Progenitor cell of endocrine pancreas (in vitro differentiated cells): ENCODE measurements around the gene MAGEB17. TPM values are rescaled to one million over a fixed set of nuclear protein-coding genes. Genes with fewer than 3 reads are reported as not detected.
"Not testable (repeated sequence)": the region's sequence is repeated elsewhere in the genome, so short reads cannot be mapped to it uniquely, and the experiment has no call there.

Experiments used
- DNase-seq: peaks from one replicate; pipeline ENCODE4 v3.0.0; 2021; ENCODE audit warnings: low spot score; ENCODE audit not compliant: unreplicated experiment
- H3K27ac Mint-ChIP-seq: 2 replicates; pipeline ENCODE4 v1.8.0; 2021; ENCODE audit warnings: mild to moderate bottlenecking, moderate library complexity, mixed read lengths
- H3K27me3 Mint-ChIP-seq: 2 replicates; pipeline ENCODE4 v1.8.0; 2021; ENCODE audit warnings: mixed read lengths
- H3K36me3 Mint-ChIP-seq: 2 replicates; pipeline ENCODE4 v1.8.0; 2022; ENCODE audit warnings: mixed read lengths; ENCODE audit not compliant: insufficient read depth
- H3K4me1 Mint-ChIP-seq: 2 replicates; pipeline ENCODE4 v1.8.0; 2021; ENCODE audit warnings: low read depth, mixed read lengths
- H3K4me3 Mint-ChIP-seq: 2 replicates; pipeline ENCODE4 v1.8.0; 2021; ENCODE audit warnings: low read depth, mild to moderate bottlenecking, moderate library complexity, mixed read lengths
- H3K9me3 Mint-ChIP-seq: 2 replicates; pipeline ENCODE4 v1.8.0; 2021; ENCODE audit warnings: low read depth, mixed read lengths
- CTCF ChIP-seq: fragments of 200-600 bp; sonication (generic); IDR thresholded peaks from one replicate; pipeline ENCODE4 v1.5.0; 2021; ENCODE audit warnings: antibody characterized with exemption, mild to moderate bottlenecking; ENCODE audit not compliant: unreplicated experiment
- total RNA-seq: library from RNA; stranded (reverse); gene quantifications from 2 replicates; pipeline ENCODE4 v1.2.1, GENCODE V29; 2021

The MAGEB17 gene
- total RNA-seq, 1 donor from 2014 or later, result 0.19 TPM

GRCh38 chrX:16143968-16144367, 23.3 kb upstream of the MAGEB17 start:
- H3K27ac Mint-ChIP-seq, result no peak overlapping the region
- no peak for TF ChIP-seq CTCF
- no peaks in the 10 kb centered on the region for H3K27me3 Mint-ChIP-seq
- peaks cover 3% of the 10 kb centered on the region for H3K9me3 Mint-ChIP-seq
- no peaks in the 10 kb centered on the region for H3K4me1 Mint-ChIP-seq
- no peak for DNase-seq
- no peaks in the 10 kb centered on the region for H3K36me3 Mint-ChIP-seq
- no peak overlapping the region for H3K4me3 Mint-ChIP-seq

GRCh38 chrX:16144420-16144819, 22.9 kb upstream of the MAGEB17 start:
- no peak for TF ChIP-seq CTCF
- H3K36me3 Mint-ChIP-seq, result no peaks in the 10 kb centered on the region
- H3K4me1 Mint-ChIP-seq, result no peaks in the 10 kb centered on the region
- H3K9me3 Mint-ChIP-seq, result peaks cover 3% of the 10 kb centered on the region
- no peaks in the 10 kb centered on the region for H3K27me3 Mint-ChIP-seq
- DNase-seq, result no peak
- H3K4me3 Mint-ChIP-seq, result no peak overlapping the region
- no peak overlapping the region for H3K27ac Mint-ChIP-seq

GRCh38 chrX:16145093-16145492, 22.2 kb upstream of the MAGEB17 start:
- not testable (repeated sequence) for H3K27me3 Mint-ChIP-seq, H3K9me3 Mint-ChIP-seq, H3K4me1 Mint-ChIP-seq, H3K27ac Mint-ChIP-seq, H3K4me3 Mint-ChIP-seq, DNase-seq, H3K36me3 Mint-ChIP-seq

GRCh38 chrX:16145656-16146055, 21.6 kb upstream of the MAGEB17 start:
- no peak overlapping the region for H3K27ac Mint-ChIP-seq
- H3K36me3 Mint-ChIP-seq, result no peaks in the 10 kb centered on the region

GRCh38 chrX:16148896-16149295, 18.4 kb upstream of the MAGEB17 start:
- DNase-seq, result no peak
- H3K9me3 Mint-ChIP-seq, result peaks cover 3% of the 10 kb centered on the region
- H3K4me3 Mint-ChIP-seq, result no peak overlapping the region
- H3K27me3 Mint-ChIP-seq, result peaks cover 4% of the 10 kb centered on the region
- no peak for TF ChIP-seq CTCF
- H3K36me3 Mint-ChIP-seq, result no peaks in the 10 kb centered on the region
- no peaks in the 10 kb centered on the region for H3K4me1 Mint-ChIP-seq
- no peak overlapping the region for H3K27ac Mint-ChIP-seq

More at GRCh38 chrX:16145656-16146055, 21.6 kb upstream of the MAGEB17 start:
- Mint-ChIP-seq H3K27me3 (no peaks in the 10 kb centered on the region), H3K9me3 (peaks cover 3% of the 10 kb centered on the region), H3K4me1 (no peaks in the 10 kb centered on the region), H3K4me3 (no peak overlapping the region)
- TF ChIP-seq CTCF, result no peak
- DNase-seq, result no peak

- H3K9me3 Mint-ChIP-seq, result no peaks in the 10 kb centered on the region
- no peak for TF ChIP-seq CTCF
- peaks cover 6% of the 10 kb centered on the region for H3K4me1 Mint-ChIP-seq
- no peaks in the 10 kb centered on the region for H3K36me3 Mint-ChIP-seq
- H3K27ac Mint-ChIP-seq, result no peak overlapping the region
- H3K4me3 Mint-ChIP-seq, result no peak overlapping the region
- no peak for DNase-seq
- H3K27me3 Mint-ChIP-seq, result peaks cover 4% of the 10 kb centered on the region
These were observed 11.6 kb upstream of the MAGEB17 start for GRCh38 chrX:16155581-16156096.
